GM18505 (cell line): Measurements from ENCODE around the gene SPATA31C2.

Source experiments
- ATAC-seq: cut with Tn5 transposase; IDR thresholded peaks from one replicate; pipeline ENCODE4 v1.9.1; 2021; ENCODE audit not compliant: unreplicated experiment
- POLR2A ChIP-seq: IDR thresholded peaks from 4 replicates; pipeline ENCODE4 v1.6.1; 2011; ENCODE audit warnings: borderline replicate concordance; ENCODE audit not compliant: insufficient read depth, insufficient read length; ENCODE audit errors: extremely low read depth

SPATA31C2 gene

GRCh38 chr9:88110026-88110425, 28.2 kb downstream of the SPATA31C2 start:
- no peak for ATAC-seq
- TF ChIP-seq POLR2A, result no peak

- TF ChIP-seq POLR2A, result no peak
- ATAC-seq, result no peak
Observed at GRCh38 chr9:88108779-88109178, 29.5 kb downstream of the SPATA31C2 start.

- no peak for TF ChIP-seq POLR2A
- ATAC-seq, result no peak
Observed at GRCh38 chr9:88106492-88106891, 31.8 kb downstream of the SPATA31C2 start.

- no peak for ATAC-seq
- no peak for TF ChIP-seq POLR2A
Observed at GRCh38 chr9:88092797-88093331, 45.4 kb downstream of the SPATA31C2 start.

GRCh38 chr9:88090151-88090581, 48.1 kb downstream of the SPATA31C2 start:
- TF ChIP-seq POLR2A, result no peak
- no peak for ATAC-seq

- no peak for TF ChIP-seq POLR2A
Observed at GRCh38 chr9:88087906-88088305, 50.4 kb downstream of the SPATA31C2 start.

GRCh38 chr9:88085476-88085875, 52.8 kb downstream of the SPATA31C2 start:
- no peak for TF ChIP-seq POLR2A
- ATAC-seq, result no peak

More at GRCh38 chr9:88087906-88088305, 50.4 kb downstream of the SPATA31C2 start:
- no peak for ATAC-seq

- no peak for TF ChIP-seq POLR2A
- no peak for ATAC-seq
Observed at GRCh38 chr9:88084357-88085183, 53.7 kb downstream of the SPATA31C2 start.
